B cell (primary cell): Measurements from ENCODE around the gene MYH7.

Experiments used
- EZH2 ChIP-seq: IDR thresholded peaks from 2 replicates; pipeline ENCODE4 v1.6.1; 2012; ENCODE audit warnings: borderline replicate concordance, low read depth, mild to moderate bottlenecking, moderate library complexity, low read length; ENCODE audit not compliant: insufficient read depth, poor library complexity, severe bottlenecking
- TF ChIP-seq, protein P1 (sequence below): fragments of 200-600 bp; IDR thresholded peaks from one replicate; pipeline ENCODE4 v1.8.0; 2022; ENCODE audit warnings: antibody characterized with exemption, mild to moderate bottlenecking

DNA sequence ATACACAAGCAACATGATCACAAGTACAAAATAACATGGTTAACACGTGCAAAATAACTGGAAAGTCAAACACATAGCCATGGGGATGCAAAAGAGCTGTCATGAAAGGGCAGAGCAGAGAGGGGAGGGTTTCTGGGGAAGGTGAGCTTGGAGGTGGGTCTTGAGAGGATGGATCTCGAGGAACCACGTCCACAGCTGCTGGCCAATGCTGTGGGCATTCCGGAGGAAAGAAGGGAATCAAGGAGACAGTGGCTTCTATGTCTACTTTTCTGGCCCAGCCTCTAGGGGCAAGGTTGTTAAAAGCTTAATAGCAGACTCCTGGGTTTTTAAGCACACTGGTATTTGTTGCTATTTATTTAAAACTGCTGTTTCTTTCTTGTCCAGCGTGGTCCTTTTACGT lies 8.4 kb upstream of the MYH7 start:
- TF ChIP-seq, protein P1, sequence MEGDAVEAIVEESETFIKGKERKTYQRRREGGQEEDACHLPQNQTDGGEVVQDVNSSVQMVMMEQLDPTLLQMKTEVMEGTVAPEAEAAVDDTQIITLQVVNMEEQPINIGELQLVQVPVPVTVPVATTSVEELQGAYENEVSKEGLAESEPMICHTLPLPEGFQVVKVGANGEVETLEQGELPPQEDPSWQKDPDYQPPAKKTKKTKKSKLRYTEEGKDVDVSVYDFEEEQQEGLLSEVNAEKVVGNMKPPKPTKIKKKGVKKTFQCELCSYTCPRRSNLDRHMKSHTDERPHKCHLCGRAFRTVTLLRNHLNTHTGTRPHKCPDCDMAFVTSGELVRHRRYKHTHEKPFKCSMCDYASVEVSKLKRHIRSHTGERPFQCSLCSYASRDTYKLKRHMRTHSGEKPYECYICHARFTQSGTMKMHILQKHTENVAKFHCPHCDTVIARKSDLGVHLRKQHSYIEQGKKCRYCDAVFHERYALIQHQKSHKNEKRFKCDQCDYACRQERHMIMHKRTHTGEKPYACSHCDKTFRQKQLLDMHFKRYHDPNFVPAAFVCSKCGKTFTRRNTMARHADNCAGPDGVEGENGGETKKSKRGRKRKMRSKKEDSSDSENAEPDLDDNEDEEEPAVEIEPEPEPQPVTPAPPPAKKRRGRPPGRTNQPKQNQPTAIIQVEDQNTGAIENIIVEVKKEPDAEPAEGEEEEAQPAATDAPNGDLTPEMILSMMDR = no peak
- TF ChIP-seq EZH2 = no peak
